Astrocyte of the cerebellum (primary cell): ENCODE results near the gene FAM193B.
A peak's percentile ranks its signal among the peaks of the same experiment; 100 is the strongest.

Experiments
- DNase-seq: peaks from one replicate; pipeline ENCODE4 v3.0.0-alpha.2; 2011; ENCODE audit warnings: low read depth
- H3K4me3 ChIP-seq: 2 replicates; pipeline ENCODE4 v1.5.1; 2011; ENCODE audit warnings: mild to moderate bottlenecking, low read depth, low read length, moderate library complexity
- CTCF ChIP-seq: IDR thresholded peaks from 2 replicates; pipeline ENCODE4 v1.5.1; 2012; ENCODE audit warnings: low read length, low read depth, moderate library complexity, mild to moderate bottlenecking; ENCODE audit errors: missing control alignments
- in situ Hi-C: cut with HindIII; loops from 2 replicates; pipeline ENCODE4 v1.10.0; 2017; ENCODE audit warnings: low sequenced_read_pairs

FAM193B gene

GRCh38 chr5:177493795-177494345 is 60.5 kb downstream of the FAM193B start:
- no peak for DNase-seq
- TF ChIP-seq CTCF: no peak
- peak overlapping the region; percentile 83 for H3K4me3 ChIP-seq
- in situ Hi-C loops: no loop called here

GRCh38 chr5:177492841-177493240 is 61.5 kb downstream of the FAM193B start:
- H3K4me3 ChIP-seq: no peak overlapping the region
- in situ Hi-C loops: no loop called here
- no peak for TF ChIP-seq CTCF
- DNase-seq: no peak

- in situ Hi-C loops: no loop called here
- DNase-seq: no peak
- no peak overlapping the region for H3K4me3 ChIP-seq
- no peak for TF ChIP-seq CTCF
These were observed 62.2 kb downstream of the FAM193B start for GRCh38 chr5:177491983-177492746.

- H3K4me3 ChIP-seq: no peak overlapping the region
- DNase-seq: no peak
- TF ChIP-seq CTCF: peak; percentile 71
- in situ Hi-C loops: no loop called here
These were observed 62.9 kb downstream of the FAM193B start for GRCh38 chr5:177491429-177491945.

GRCh38 chr5:177490992-177491391 is 63.4 kb downstream of the FAM193B start:
- no peak for DNase-seq
- no peak overlapping the region for H3K4me3 ChIP-seq
- no peak for TF ChIP-seq CTCF
- in situ Hi-C loops: no loop called here

- in situ Hi-C loops: no loop called here
- H3K4me3 ChIP-seq: no peak overlapping the region
- no peak for TF ChIP-seq CTCF
- DNase-seq: no peak
These were observed 63.9 kb downstream of the FAM193B start for GRCh38 chr5:177490311-177490991.
